Measurements from ENCODE around the gene TLE3. TPM values are rescaled to one million over a fixed set of nuclear protein-coding genes. Genes with fewer than 3 reads are reported as not detected.

The TLE3 gene
- total RNA-seq, 4 donors from 2014 or later: 39.1 to 275 (median 71.6) TPM

DNA sequence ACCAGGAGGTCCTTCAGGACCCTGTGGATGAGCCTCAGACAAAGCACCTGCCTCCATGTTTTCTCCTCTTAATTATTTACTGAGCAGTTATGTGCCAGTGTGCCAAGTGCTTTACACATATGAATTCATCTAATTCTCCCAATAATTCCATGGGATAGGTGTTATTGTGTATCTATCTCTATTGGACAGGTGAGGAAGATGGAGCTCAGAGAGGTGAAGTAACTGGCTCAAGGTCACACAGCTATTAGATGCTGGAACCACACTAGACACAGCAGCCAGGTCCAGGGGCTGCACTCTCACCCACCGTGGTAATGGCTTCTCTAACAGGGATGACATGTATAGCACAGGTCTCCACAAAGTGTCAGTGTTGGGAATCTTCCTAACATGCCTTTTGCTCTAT, 70.2 kb downstream of the TLE3 start:
- intact Hi-C loops (cut with DNase I): loop anchor here (10.0 kb wide), 1 partner anchor 257 kb away; no protein-coding TSS in a partner anchor
- no peak for DNase-seq

DNA sequence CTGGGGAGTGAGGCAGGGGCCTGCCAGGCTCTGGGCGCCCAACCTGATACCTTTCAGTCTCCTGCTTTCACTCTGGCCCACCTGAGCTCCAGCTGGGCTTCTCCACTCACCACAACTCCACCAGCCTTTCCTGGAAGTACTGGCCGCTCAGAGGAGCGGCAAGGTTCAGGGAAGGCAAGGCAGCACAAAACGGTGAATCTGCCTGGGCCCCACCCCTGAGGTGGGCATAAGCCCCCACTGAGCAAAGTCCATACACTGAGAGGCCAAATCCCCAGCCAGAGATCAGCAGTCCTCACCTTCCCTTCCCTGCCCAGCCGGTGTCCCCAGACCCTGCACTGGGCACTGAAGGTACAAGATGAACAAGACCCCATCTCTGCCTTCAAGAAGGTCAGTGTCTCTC, 70.7 kb downstream of the TLE3 start:
- Histone ChIP-seq H3K4me3 (replicated peaks in 1 of 3) (no peak overlapping the region), H3K36me3 (no peaks in the 10 kb centered on the region), H3K4me1 (peaks cover 33 to 67% of the 10 kb centered on the region in 2 donors), H3K27me3 (no peaks in the 10 kb centered on the region), H3K9me3 (no peaks in the 10 kb centered on the region), H3K27ac (no peak overlapping the region)
- 92 to 95% methylated on average over 5 of the region's 5 CpGs for whole genome bisulfite sequencing, 2 donors
- intact Hi-C loops (cut with DNase I): loop anchor here (10.0 kb wide), 1 partner anchor 258 kb away; no protein-coding TSS in a partner anchor
- DNase-seq: no peak
- TF ChIP-seq, protein P1, sequence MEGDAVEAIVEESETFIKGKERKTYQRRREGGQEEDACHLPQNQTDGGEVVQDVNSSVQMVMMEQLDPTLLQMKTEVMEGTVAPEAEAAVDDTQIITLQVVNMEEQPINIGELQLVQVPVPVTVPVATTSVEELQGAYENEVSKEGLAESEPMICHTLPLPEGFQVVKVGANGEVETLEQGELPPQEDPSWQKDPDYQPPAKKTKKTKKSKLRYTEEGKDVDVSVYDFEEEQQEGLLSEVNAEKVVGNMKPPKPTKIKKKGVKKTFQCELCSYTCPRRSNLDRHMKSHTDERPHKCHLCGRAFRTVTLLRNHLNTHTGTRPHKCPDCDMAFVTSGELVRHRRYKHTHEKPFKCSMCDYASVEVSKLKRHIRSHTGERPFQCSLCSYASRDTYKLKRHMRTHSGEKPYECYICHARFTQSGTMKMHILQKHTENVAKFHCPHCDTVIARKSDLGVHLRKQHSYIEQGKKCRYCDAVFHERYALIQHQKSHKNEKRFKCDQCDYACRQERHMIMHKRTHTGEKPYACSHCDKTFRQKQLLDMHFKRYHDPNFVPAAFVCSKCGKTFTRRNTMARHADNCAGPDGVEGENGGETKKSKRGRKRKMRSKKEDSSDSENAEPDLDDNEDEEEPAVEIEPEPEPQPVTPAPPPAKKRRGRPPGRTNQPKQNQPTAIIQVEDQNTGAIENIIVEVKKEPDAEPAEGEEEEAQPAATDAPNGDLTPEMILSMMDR (IDR thresholded peaks at IDR 0.05): no peak
- no peak for TF ChIP-seq POLR2A (IDR thresholded peaks at IDR 0.05)

More for the DNA sequence above, 70.2 kb downstream of the TLE3 start:
- TF ChIP-seq, protein P1 (IDR thresholded peaks at IDR 0.05): no peak
- TF ChIP-seq POLR2A (IDR thresholded peaks at IDR 0.05): no peak
- Histone ChIP-seq H3K36me3 (no peaks in the 10 kb centered on the region), H3K27me3 (no peaks in the 10 kb centered on the region), H3K27ac (no peak overlapping the region), H3K4me1 (peaks cover 39 to 70% of the 10 kb centered on the region in 2 donors), H3K4me3 (replicated peaks in 1 of 3) (no peak overlapping the region), H3K9me3 (no peaks in the 10 kb centered on the region)
- WGBS, 2 donors: 89 to 92% methylated on average over 1 of the region's 1 CpG

DNA sequence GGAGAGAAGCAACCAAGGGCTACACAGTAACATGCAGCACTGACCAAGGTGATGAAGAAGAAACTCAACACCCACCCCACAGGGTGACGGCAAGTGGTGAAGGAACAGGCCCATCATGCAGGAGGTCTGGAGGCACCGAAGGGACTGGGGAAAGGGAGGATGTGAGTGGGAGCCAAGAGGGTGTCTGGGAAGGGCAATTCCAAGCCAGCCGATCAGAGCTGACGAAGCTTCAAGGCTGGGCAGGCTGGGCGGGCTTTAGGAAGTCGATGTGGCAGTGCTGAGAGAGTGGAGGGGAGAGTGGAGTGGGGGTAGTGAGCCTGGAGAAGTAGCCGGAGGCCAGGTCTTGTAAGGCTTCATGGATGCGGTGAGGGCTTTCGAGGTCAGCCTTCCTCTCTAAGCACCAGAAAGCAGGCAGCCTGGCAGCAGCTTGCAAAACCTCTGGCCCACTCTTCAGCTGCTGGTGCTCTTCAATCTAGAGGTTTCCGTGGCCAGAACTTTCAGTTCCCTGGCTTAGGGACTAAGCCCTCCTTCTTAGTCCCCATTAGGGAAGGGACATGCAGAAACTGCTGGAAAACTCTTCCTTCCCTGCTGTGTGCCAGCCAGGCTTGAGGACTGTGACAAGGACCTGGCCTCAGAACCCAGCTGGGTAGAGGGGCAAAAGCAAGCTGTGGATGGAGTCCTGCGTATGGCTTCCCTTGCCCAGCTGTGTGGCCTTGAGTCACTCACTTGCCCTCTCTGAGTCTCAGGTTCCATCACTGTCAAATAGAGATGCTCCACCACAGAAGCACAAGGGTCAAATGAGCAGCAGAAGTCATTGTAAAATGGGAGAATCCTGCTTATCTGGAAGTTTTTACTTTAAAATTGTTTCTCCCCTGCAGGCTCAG, 72.1 kb downstream of the TLE3 start:
- no peak overlapping the region for H3K27ac ChIP-seq

DNA sequence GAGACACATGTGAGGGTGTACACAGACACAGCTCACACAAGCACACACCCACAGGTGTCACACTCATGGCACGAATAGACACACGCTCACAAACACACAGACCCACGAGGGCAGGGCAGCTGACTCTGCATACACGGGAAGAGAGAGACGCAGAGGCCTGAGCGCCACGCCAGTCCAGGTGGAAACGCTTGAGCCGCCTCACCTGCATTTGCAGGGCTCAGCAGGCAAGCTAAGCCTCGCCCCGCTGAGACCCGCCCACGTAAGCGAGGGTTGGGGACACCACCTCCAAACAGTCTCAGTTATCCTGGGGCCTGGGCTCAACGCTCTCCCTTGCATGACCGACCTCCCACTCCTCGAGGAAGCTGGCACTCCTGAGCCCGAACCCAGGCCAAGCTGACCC, 73.2 kb downstream of the TLE3 start:
- TF ChIP-seq, protein P1 (IDR thresholded peaks at IDR 0.05): no peak
- TF ChIP-seq POLR2A (IDR thresholded peaks at IDR 0.05): peak in 1 of 2 donors; percentile 32
- peak; percentile 78 to 81 for DNase-seq
- H3K27ac ChIP-seq: peak overlapping the region; percentile 61 to 86 (median 84)
- H3K27me3 ChIP-seq: no peaks in the 10 kb centered on the region
- H3K4me3 ChIP-seq (replicated peaks in 1 of 3): no peak overlapping the region
- H3K4me1 ChIP-seq: peaks cover 17 to 43% of the 10 kb centered on the region in 2 donors
- WGBS, 2 donors: 48% methylated on average over 9 of the region's 18 CpGs; no CpG with 5 or more reads in 1 of the 2 donors
- no peaks in the 10 kb centered on the region for H3K9me3 ChIP-seq
- no peaks in the 10 kb centered on the region for H3K36me3 ChIP-seq
- intact Hi-C loops (cut with DNase I): loop anchor here (10.0 kb wide), 1 partner anchor 260 kb away; no protein-coding TSS in a partner anchor

More for the DNA sequence above, 72.1 kb downstream of the TLE3 start:
- Histone ChIP-seq H3K9me3 (no peaks in the 10 kb centered on the region), H3K36me3 (no peaks in the 10 kb centered on the region), H3K27me3 (no peaks in the 10 kb centered on the region), H3K4me3 (replicated peaks in 1 of 3) (no peak overlapping the region), H3K4me1 (peaks cover 23 to 54% of the 10 kb centered on the region in 2 donors)
- peak; percentile 52 to 68 for DNase-seq
- WGBS, 2 donors: 66 to 67% methylated on average over 11 of the region's 11 CpGs
- TF ChIP-seq POLR2A (IDR thresholded peaks at IDR 0.05): no peak
- TF ChIP-seq, protein P1 (IDR thresholded peaks at IDR 0.05): no peak
- intact Hi-C loops (cut with DNase I): loop anchor here (10.0 kb wide), 1 partner anchor 259 kb away; no protein-coding TSS in a partner anchor
